GM19397 (cell line): Measurements from ENCODE around the gene HNRNPU.
"Not testable (repeated sequence)": the region's sequence is repeated elsewhere in the genome, so short reads cannot be mapped to it uniquely, and the experiment has no call there.

ENCODE experiments used
- ATAC-seq: cut with Tn5 transposase; IDR thresholded peaks from one replicate; pipeline ENCODE4 v1.9.1; 2021; ENCODE audit warnings: mild to moderate bottlenecking, moderate library complexity; ENCODE audit not compliant: unreplicated experiment

The HNRNPU gene

GRCh38 chr1:244843148-244843978 is 21.0 kb downstream of the HNRNPU start:
- ATAC-seq = no peak

- ATAC-seq = no peak
Observed at GRCh38 chr1:244841273-244841927, 22.9 kb downstream of the HNRNPU start.

GRCh38 chr1:244840219-244840794 is 24.0 kb downstream of the HNRNPU start:
- no peak for ATAC-seq

- ATAC-seq = no peak
Observed at GRCh38 chr1:244839656-244840055, 24.7 kb downstream of the HNRNPU start.

GRCh38 chr1:244837597-244838258 is 26.6 kb downstream of the HNRNPU start:
- ATAC-seq = no peak

- no peak for ATAC-seq
Observed at GRCh38 chr1:244836584-244836983, 27.8 kb downstream of the HNRNPU start.

GRCh38 chr1:244836135-244836521 is 28.2 kb downstream of the HNRNPU start:
- ATAC-seq = no peak

GRCh38 chr1:244835276-244836134 is 28.8 kb downstream of the HNRNPU start, which contains the start of gene COX20:
Gene COX20 (plus strand): TSS chr1:244835658. CDS start chr1:244835715, 57 bp downstream.
- ATAC-seq = peak; percentile 79

GRCh38 chr1:244834543-244835275 is 29.6 kb downstream of the HNRNPU start:
- peak; percentile 69 for ATAC-seq

GRCh38 chr1:244833734-244834542 is 30.4 kb downstream of the HNRNPU start:
- ATAC-seq = no peak

- not testable (repeated sequence) for ATAC-seq
Observed at GRCh38 chr1:244833260-244833659, 31.1 kb downstream of the HNRNPU start.

- no peak for ATAC-seq
Observed at GRCh38 chr1:244830639-244831038, 33.7 kb downstream of the HNRNPU start.

GRCh38 chr1:244826712-244827111 is 37.6 kb downstream of the HNRNPU start:
- no peak for ATAC-seq

GRCh38 chr1:244822878-244823277 is 41.5 kb downstream of the HNRNPU start:
- no peak for ATAC-seq

- no peak for ATAC-seq
Observed at GRCh38 chr1:244821134-244821533, 43.2 kb downstream of the HNRNPU start.

GRCh38 chr1:244820131-244820530 is 44.2 kb downstream of the HNRNPU start:
- ATAC-seq = no peak

GRCh38 chr1:244817415-244817894 is 46.9 kb downstream of the HNRNPU start:
- no peak for ATAC-seq

- no peak for ATAC-seq
Observed at GRCh38 chr1:244815600-244816099, 48.7 kb downstream of the HNRNPU start.
